TTC549 (cell line): ENCODE data around the gene PGK1.
"Not testable (repeated sequence)": the region's sequence is repeated elsewhere in the genome, so short reads cannot be mapped to it uniquely, and the experiment has no call there.

Source experiments
- FAIRE-seq: peaks from 2 replicates; lab custom pipeline; 2012; peaks lifted over from hg19 to GRCh38; lab: Jason Lieb, UNC

PGK1 gene

DNA sequence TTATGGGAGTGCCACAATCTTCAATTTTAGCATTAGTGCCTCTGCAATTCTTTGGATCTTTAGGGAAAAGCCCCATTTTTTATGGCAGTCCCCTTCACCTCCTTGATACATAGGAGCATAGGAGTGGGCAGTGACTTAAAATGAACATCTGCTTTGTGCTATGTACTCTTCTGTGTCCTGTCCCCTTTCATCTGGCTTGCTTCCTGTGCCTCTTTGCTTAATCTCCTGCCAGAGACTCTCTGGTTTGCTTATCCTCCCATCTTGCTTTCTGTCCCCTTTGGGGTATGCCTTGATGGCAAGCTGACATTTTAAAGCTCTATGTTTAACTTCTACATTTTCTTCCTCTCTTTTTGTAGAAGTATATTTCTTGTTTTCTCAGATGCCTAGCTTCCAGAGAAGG lies 12.3 kb downstream of the PGK1 start:
- no peak for FAIRE-seq

- no peak for FAIRE-seq
Measured at GRCh38 chrX:78116766-78117165, 12.7 kb downstream of the PGK1 start.

DNA sequence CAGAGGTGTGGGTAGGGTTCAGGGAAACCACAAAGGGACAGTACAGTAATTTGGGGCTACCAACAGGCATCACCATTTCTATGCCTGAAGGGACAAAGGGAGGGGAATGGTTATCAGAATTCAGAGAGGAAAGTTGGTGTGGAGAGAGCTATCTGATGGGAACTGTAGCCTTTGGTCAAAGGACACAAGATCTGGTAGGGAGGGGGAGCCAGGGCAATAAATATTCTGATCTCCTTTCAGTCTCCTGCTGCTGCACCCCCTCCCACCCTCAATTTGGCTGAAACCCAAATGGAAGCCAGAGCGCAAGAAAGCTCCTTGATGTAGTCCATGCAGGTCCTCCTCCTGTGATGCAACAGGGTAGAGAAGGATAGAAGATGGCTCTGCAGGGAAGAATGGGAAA lies 14.6 kb downstream of the PGK1 start:
- no peak for FAIRE-seq

GRCh38 chrX:78119521-78120227 lies 15.6 kb downstream of the PGK1 start:
- no peak for FAIRE-seq

DNA sequence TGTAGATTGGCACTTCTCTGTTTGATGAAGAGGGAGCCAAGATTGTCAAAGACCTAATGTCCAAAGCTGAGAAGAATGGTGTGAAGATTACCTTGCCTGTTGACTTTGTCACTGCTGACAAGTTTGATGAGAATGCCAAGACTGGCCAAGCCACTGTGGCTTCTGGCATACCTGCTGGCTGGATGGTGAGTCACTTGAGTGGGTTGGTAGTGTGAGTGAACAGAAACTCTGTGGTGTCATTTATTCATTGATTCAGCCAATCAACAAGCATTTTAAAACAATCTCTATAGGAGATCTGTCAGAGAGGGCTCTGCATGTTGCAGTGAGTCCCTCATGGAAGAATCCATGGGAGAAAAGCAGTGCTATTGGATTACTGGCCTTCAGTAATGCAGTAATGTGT lies 19.1 kb downstream of the PGK1 start:
- FAIRE-seq, result no peak

GRCh38 chrX:78124307-78124706 lies 20.3 kb downstream of the PGK1 start:
- FAIRE-seq, result no peak

DNA sequence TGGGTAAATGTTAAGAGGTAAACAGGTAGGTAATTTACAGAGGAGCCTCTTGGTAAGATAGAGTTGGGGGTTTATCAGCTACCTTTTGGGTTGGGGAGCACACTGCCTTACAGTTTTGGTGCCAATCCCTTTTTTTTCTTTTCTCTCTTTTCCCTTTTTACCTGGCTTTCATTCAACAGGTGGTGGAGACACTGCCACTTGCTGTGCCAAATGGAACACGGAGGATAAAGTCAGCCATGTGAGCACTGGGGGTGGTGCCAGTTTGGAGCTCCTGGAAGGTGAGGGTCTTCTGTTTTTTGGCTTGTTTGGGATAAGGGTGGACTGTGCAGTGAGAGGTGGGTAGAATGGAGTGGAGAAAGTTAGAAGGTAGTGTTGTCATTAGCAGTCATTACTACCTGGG lies 21.1 kb downstream of the PGK1 start:
- no peak for FAIRE-seq

DNA sequence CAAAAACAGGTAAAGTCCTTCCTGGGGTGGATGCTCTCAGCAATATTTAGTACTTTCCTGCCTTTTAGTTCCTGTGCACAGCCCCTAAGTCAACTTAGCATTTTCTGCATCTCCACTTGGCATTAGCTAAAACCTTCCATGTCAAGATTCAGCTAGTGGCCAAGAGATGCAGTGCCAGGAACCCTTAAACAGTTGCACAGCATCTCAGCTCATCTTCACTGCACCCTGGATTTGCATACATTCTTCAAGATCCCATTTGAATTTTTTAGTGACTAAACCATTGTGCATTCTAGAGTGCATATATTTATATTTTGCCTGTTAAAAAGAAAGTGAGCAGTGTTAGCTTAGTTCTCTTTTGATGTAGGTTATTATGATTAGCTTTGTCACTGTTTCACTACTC lies 21.7 kb downstream of the PGK1 start:
- FAIRE-seq, result not testable (repeated sequence)

GRCh38 chrX:78129714-78130113 lies 25.7 kb downstream of the PGK1 start:
- no peak for FAIRE-seq

GRCh38 chrX:78130396-78130795 lies 26.3 kb downstream of the PGK1 start:
- FAIRE-seq, result no peak

GRCh38 chrX:78131117-78131516 lies 27.1 kb downstream of the PGK1 start:
- FAIRE-seq, result no peak

DNA sequence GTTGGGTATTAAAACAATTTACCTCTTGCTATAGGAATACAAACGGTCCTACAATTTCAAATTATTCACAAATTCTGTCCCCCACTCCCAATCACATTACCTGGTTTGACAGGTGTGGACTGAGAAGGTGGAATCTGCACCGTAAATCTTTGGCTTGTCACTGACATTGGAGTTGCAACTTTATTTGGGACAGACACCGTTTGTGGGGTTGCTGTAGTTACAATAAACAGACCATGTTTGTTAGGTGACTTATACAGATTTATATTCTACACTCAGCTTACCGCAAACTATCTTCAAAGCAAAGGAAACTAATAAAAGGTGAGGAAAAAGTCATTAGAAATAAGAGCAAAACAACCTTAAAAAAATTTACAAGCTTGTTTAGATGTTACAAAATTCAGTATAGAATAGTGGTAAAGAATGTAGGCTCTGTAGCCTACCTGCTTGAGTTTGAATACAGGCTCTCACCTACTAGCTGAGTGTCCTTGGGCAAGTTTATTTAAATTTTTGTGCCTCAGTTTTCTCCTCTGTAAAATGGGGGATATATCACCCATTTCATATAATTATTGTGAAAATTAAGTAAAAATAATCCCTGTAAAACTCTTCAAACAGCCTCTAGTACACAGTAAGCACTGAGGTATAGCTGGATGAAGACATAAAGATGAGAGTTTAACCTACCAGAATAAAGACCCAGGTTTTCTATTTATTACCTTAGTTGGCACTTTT lies 29.4 kb downstream of the PGK1 start:
- FAIRE-seq, result no peak

DNA sequence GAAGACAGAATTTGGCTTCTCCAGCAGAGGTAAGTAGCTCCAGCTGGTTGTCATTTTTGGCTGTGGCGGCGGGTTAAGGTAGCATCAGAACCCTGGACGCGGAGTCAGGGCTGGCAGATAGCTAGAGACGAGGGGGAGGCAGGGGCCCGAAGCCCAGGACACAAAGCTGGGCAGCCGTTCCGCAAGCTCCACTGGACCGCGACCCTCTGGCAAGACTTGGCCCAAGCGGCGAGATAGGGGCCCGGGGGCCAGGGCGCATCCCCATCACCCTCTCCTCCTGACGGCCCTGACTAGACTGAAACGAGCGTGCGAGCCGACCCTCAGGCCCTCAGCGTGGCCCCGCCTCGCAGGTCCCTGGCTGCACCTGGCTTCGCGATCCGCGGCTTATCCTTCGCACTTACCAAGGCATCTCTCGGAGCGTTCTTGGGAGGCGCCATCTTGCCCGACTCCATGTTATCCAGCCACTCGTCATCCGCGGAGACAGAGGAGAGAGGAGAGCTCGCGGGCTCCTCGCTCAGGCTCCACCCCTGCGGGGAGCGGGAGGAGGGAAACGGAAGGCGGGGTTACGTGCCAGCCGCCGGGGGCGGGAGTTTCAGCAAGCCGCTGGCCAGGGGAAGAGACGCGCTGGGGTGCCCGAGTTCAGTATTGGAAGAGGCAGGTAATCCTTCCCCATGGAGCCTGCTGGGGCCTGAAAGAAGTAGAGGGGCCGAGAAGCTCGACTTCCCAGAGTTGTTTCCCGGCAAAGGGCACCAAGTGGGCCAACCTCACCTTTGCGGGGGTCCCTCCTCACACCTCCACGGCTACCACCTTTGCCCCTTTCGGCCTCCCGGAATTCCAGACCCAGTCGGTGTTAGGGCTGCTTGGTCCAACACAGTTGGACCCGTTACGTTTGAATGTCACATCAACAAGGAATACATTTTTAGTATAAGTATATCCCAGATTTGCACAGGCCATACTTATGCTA lies 35.4 kb downstream of the PGK1 start, which contains the start of gene TAF9B:
Gene TAF9B (minus strand): TSS at position 491 of the 964 bp plus-strand sequence. CDS start 39 bp downstream, at position 452.
- no peak for FAIRE-seq

- no peak for FAIRE-seq
Measured at GRCh38 chrX:78140206-78140605, 36.2 kb downstream of the PGK1 start.

- FAIRE-seq, result not testable (repeated sequence)
Measured at GRCh38 chrX:78147002-78147540, 43.0 kb downstream of the PGK1 start.

DNA sequence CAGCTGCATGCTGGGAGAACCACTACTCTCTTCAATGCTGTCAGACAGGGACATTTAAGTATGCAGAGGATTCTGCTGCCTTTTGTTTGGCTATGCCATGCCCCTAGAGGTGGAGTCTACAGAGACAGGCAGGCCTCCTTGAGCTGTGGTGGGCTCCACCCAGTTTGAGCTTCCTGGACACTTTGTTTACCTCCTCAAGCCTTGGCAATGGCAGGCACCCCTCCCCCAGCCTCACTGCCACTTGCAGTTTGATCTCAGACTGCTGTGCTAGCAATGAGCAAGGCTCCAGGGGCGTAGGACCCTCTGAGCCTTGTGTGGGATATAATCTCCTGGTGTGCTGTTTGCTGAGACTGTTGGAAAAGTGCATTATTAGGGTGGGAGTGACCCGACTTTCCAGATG lies 53.3 kb downstream of the PGK1 start:
- FAIRE-seq, result not testable (repeated sequence)

DNA sequence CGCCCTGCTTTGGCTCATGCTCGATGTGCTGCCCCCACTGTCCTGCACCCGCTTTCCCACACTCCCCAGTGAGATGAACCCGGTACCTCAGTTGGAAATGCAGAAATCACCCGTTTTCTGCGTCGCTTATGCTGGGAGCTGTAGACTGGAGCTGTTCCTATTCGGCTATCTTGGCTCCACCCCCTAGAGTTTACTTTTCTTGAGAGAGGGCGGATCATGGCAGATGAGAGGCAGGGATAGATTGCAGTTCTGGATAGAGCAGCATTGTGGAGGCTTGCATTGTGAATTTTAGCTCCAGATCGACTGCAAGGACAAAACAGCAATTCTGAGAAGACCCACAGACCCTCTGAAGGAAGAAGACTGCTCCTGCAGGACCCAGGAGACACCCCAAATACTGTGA lies 53.8 kb downstream of the PGK1 start:
- FAIRE-seq, result not testable (repeated sequence)

DNA sequence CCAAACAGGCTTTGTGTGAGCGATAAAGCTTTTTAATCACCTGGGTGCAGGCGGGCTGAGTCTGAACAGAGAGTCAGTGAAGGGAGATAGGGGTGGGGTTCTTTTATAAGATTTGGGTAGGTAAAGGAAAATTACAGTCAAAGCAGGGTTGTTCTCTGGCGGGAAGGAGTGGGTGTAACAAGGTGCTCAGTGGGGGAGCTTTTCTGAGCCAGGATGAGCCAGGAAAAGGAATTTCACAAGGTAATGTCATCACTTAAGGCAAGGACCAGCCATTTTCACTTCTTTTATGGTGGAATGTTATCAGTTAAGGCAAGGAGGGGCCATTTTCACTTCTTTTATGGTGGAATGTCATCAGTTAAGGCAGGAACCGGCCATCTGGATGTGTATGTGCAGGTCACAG lies 56.7 kb downstream of the PGK1 start:
- FAIRE-seq, result not testable (repeated sequence)

GRCh38 chrX:78163175-78163574 lies 59.1 kb downstream of the PGK1 start:
- FAIRE-seq, result not testable (repeated sequence)

DNA sequence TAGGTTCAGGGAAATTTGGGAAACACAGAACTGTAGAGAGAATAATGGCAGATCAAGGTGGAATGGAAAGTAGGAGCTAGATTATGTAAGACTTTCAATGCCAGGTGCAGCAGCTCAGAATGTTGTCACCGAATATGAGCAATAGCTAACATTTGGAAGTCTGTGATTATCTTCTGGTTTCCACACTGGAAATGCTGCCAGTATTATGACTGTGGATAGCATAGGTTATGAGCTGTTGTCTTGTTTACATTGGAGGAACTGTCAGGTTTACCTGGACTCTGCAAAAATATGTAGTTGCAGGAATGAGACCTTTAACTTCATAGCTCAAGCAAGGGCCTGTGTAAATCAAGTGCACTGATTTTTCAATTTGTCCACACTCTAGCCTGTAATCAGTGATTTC lies 61.4 kb downstream of the PGK1 start:
- no peak for FAIRE-seq

- FAIRE-seq, result no peak
Measured at GRCh38 chrX:78168065-78168464, 64.0 kb downstream of the PGK1 start.
